ENCODE measurements around the gene ACBD4.

DNA sequence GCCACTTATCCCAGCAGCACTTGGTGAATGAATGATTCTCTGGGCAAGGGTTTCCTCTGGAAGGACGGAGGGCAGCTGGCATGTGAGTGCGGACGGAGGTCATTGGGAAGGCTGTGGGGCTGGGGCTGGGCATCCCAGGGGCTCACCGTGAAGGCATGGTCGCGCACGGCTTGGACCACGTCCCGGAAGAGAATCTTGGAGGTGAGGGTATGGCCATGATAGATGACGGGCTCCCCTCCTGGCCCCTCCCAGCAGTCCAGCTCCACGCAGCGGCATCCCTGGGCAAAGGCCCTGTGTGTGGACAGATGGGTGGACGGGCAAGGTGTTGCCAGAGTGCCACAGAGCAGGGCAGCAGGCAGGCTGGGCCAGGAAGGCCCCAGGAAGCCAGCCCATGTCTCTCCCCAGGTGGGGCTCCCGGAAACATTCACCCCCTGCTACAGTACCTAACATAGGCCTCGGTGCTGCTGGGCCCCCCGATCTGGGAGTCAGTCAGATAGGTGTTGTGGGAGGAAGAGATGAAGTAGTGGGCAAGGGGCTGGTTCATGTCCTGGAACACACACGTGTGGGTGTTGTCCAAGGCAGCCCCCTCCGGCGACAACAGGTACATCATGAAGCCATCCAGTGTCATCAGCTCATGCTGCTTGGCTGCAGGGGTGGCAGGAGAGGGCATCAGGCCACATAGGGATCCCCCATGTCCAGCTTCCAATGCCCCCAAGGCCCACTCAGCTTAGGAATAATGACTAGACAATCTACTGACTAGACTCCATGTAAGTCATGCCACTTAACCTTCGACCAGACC, 17.4 kb upstream of the ACBD4 start:
- TF ChIP-seq, protein P1, sequence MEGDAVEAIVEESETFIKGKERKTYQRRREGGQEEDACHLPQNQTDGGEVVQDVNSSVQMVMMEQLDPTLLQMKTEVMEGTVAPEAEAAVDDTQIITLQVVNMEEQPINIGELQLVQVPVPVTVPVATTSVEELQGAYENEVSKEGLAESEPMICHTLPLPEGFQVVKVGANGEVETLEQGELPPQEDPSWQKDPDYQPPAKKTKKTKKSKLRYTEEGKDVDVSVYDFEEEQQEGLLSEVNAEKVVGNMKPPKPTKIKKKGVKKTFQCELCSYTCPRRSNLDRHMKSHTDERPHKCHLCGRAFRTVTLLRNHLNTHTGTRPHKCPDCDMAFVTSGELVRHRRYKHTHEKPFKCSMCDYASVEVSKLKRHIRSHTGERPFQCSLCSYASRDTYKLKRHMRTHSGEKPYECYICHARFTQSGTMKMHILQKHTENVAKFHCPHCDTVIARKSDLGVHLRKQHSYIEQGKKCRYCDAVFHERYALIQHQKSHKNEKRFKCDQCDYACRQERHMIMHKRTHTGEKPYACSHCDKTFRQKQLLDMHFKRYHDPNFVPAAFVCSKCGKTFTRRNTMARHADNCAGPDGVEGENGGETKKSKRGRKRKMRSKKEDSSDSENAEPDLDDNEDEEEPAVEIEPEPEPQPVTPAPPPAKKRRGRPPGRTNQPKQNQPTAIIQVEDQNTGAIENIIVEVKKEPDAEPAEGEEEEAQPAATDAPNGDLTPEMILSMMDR (IDR thresholded peaks at IDR 0.05): no peak
- no peak for TF ChIP-seq ZFX (IDR thresholded peaks at IDR 0.05; ENCODE audit: borderline replicate concordance)
